NCI-H226 (cell line): ENCODE results near the gene SLC22A23.
"Not testable (repeated sequence)": the region's sequence is repeated elsewhere in the genome, so short reads cannot be mapped to it uniquely, and the experiment has no call there.

ENCODE experiments used
- DNase-seq: peaks from one replicate; pipeline ENCODE4 v3.0.0-alpha.2; 2015

The SLC22A23 gene

GRCh38 chr6:3259491-3259958, 197.3 kb downstream of the SLC22A23 start:
- DNase-seq: peak; percentile 7

- peak; percentile 78 for DNase-seq
These were observed 197.9 kb downstream of the SLC22A23 start, which contains the start of gene PSMG4 for GRCh38 chr6:3258720-3259490. Gene PSMG4 (plus strand): TSS chr6:3258947. CDS start chr6:3259023, 76 bp downstream.

- no peak for DNase-seq
These were observed 198.6 kb downstream of the SLC22A23 start for GRCh38 chr6:3258201-3258600.

GRCh38 chr6:3253597-3253961, 203.3 kb downstream of the SLC22A23 start:
- DNase-seq: no peak

GRCh38 chr6:3252861-3253596, 203.8 kb downstream of the SLC22A23 start:
- DNase-seq: no peak

- no peak for DNase-seq
These were observed 204.5 kb downstream of the SLC22A23 start for GRCh38 chr6:3252369-3252768.

- peak; percentile 65 for DNase-seq
These were observed 205.2 kb downstream of the SLC22A23 start for GRCh38 chr6:3251462-3252314.

- no peak for DNase-seq
These were observed 206.6 kb downstream of the SLC22A23 start for GRCh38 chr6:3250231-3250675.

GRCh38 chr6:3249821-3250220, 207.0 kb downstream of the SLC22A23 start:
- DNase-seq: no peak

GRCh38 chr6:3247255-3248146, 209.3 kb downstream of the SLC22A23 start:
- DNase-seq: peak; percentile 75

GRCh38 chr6:3245216-3245615, 211.6 kb downstream of the SLC22A23 start:
- no peak for DNase-seq

GRCh38 chr6:3244832-3245161, 212.1 kb downstream of the SLC22A23 start:
- not testable (repeated sequence) for DNase-seq

- peak; percentile 51 for DNase-seq
These were observed 212.6 kb downstream of the SLC22A23 start for GRCh38 chr6:3244003-3244831.

- DNase-seq: no peak
These were observed 214.1 kb downstream of the SLC22A23 start for GRCh38 chr6:3242768-3243167.

- not testable (repeated sequence) for DNase-seq
These were observed 215.1 kb downstream of the SLC22A23 start for GRCh38 chr6:3241745-3242144.

- no peak for DNase-seq
These were observed 216.3 kb downstream of the SLC22A23 start for GRCh38 chr6:3240595-3240994.

- no peak for DNase-seq
These were observed 217.6 kb downstream of the SLC22A23 start for GRCh38 chr6:3239110-3239830.

GRCh38 chr6:3237761-3238662, 218.8 kb downstream of the SLC22A23 start:
- no peak for DNase-seq

GRCh38 chr6:3236005-3236404, 220.8 kb downstream of the SLC22A23 start:
- DNase-seq: no peak
